ENCODE results near the gene HDAC10.

DNA sequence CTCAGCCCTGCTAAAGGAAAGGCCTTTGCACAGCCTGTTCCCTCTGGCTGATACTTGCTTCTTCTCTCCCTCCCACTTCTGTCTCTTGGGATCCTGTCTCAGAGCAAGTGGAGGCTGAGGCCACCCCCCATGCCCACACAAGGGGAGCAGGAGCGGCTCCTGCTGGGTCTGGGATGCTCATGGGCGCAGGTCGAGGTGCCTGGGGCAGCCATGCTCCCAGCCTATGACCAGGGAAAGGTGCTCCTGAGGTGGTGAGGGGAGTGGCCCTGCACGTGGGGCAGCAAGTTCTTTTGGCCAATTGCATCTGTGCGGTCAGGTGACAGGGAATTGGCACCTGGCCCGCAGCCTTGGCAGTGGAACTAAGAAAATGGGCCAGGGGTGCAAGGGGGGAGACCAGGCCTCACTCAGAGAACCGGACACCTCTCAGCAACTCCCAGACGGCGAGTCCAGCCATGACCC is 17.6 kb upstream of the HDAC10 start:
- no peak for TF ChIP-seq ZNF24 (IDR thresholded peaks at IDR 0.05)
- no peak for TF ChIP-seq EP300 (IDR thresholded peaks at IDR 0.05; ENCODE audit: borderline replicate concordance in 1 of 2, control insufficient read depth in 1 of 2, low read depth in 2 of 2, low read length in 2 of 2)
- no peak for TF ChIP-seq ZNF274 (IDR thresholded peaks at IDR 0.05; ENCODE audit: insufficient read depth, insufficient read length)
- no peak for TF ChIP-seq RELA (IDR thresholded peaks at IDR 0.05; ENCODE audit: borderline replicate concordance, partially characterized antibody)
- no peak for TF ChIP-seq KAT2A (conservative IDR thresholded peaks at IDR 0.05; ENCODE audit: control insufficient read depth, low read depth, low read length)
- TF ChIP-seq, protein P1, sequence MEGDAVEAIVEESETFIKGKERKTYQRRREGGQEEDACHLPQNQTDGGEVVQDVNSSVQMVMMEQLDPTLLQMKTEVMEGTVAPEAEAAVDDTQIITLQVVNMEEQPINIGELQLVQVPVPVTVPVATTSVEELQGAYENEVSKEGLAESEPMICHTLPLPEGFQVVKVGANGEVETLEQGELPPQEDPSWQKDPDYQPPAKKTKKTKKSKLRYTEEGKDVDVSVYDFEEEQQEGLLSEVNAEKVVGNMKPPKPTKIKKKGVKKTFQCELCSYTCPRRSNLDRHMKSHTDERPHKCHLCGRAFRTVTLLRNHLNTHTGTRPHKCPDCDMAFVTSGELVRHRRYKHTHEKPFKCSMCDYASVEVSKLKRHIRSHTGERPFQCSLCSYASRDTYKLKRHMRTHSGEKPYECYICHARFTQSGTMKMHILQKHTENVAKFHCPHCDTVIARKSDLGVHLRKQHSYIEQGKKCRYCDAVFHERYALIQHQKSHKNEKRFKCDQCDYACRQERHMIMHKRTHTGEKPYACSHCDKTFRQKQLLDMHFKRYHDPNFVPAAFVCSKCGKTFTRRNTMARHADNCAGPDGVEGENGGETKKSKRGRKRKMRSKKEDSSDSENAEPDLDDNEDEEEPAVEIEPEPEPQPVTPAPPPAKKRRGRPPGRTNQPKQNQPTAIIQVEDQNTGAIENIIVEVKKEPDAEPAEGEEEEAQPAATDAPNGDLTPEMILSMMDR (IDR thresholded peaks at IDR 0.05 in 2 of 3, conservative IDR thresholded peaks at IDR 0.05 in 1 of 3; ENCODE audit: control insufficient read depth in 2 of 3, extremely low read depth in 1 of 3, insufficient read depth in 1 of 3, low read depth in 3 of 3, low read length in 3 of 3) = no peak
- no peak for TF ChIP-seq GABPA (IDR thresholded peaks at IDR 0.05; ENCODE audit: low read depth)

All from GM12878 (cell line).